ENCODE data around the gene HELZ. TPM values are rescaled to one million over a fixed set of nuclear protein-coding genes. Genes with fewer than 3 reads are reported as not detected.

Gene HELZ
- total RNA-seq, 1 experiment from 2014 or later: 40.5 TPM

- ATAC-seq (no peak), DNase-seq (ENCODE audit: low read depth, low spot score) (no peak)
- no peaks in the 10 kb centered on the region for H3K9me2 ChIP-seq (ENCODE audit: insufficient read depth)
- BruUV-seq (replicated peaks): no TSS peak
- H3K27ac ChIP-seq (ENCODE audit: low read depth, low read length): no peak overlapping the region
- H3K4me3 ChIP-seq (replicated peaks in 1 of 2; ENCODE audit: low read depth in 1 of 2, low read length in 2 of 2): no peak overlapping the region
- H3K9me3 ChIP-seq (ENCODE audit: control insufficient read depth in 1 of 2, insufficient read depth in 1 of 2, low read depth in 1 of 2, low read length in 2 of 2): no peaks in the 10 kb centered on the region
- intact Hi-C loops (cut with micrococcal nuclease): no loop called here
- peaks cover 5 to 10% of the 10 kb centered on the region in 2 experiments; a peak in 3 of 4 replicates for H3K36me3 ChIP-seq (ENCODE audit: control insufficient read depth in 1 of 2, insufficient read depth in 2 of 2, low read length in 2 of 2)
- no peak overlapping the region for H3K9ac ChIP-seq (ENCODE audit: low read length)
- ChIA-PET CTCF (interaction anchor here (1.4 kb wide), 1 partner anchor 18 kb away, joined by 3 read pairs; no protein-coding TSS in a partner anchor), RAD21 (ENCODE audit: low non-redundant PET in 1 of 2, low total read pairs in 2 of 2, uncharacterized antibody in 2 of 2, unreplicated experiment in 2 of 2) (no interaction called here), POLR2A (no interaction called here)
- no peaks in the 10 kb centered on the region for H3K4me1 ChIP-seq (ENCODE audit: control insufficient read depth in 1 of 2, insufficient read depth in 2 of 2, low read length in 2 of 2)
- TF ChIP-seq TCF7L2 (IDR thresholded peaks at IDR 0.05; ENCODE audit: borderline replicate concordance, extremely low read depth, insufficient read depth, insufficient read length) (no peak), RAD21 (IDR thresholded peaks at IDR 0.05; ENCODE audit: low read depth) (no peak), EZH2 (IDR thresholded peaks at IDR 0.05) (no peak), CEBPB (IDR thresholded peaks at IDR 0.05; ENCODE audit: low read depth) (no peak), SIN3A (IDR thresholded peaks at IDR 0.05; ENCODE audit: low read depth) (no peak), SRF (IDR thresholded peaks at IDR 0.05; ENCODE audit: low read depth) (no peak), MAX (IDR thresholded peaks at IDR 0.05) (no peak), YY1 (IDR thresholded peaks at IDR 0.05; ENCODE audit: extremely low read depth, insufficient replicate concordance, low read depth, low read length) (no peak), EZH2phosphoT487 (IDR thresholded peaks at IDR 0.05; ENCODE audit: borderline replicate concordance) (no peak), JUND (IDR thresholded peaks at IDR 0.05) (no peak), POLR2A (IDR thresholded peaks at IDR 0.05; ENCODE audit: borderline replicate concordance, extremely low read depth, insufficient read depth, insufficient read length) (no peak), FOSL1 (IDR thresholded peaks at IDR 0.05; ENCODE audit: low read depth) (no peak), ZNF274 (IDR thresholded peaks at IDR 0.05; ENCODE audit: low read depth, low read length) (no peak)
- TF ChIP-seq, protein P1, sequence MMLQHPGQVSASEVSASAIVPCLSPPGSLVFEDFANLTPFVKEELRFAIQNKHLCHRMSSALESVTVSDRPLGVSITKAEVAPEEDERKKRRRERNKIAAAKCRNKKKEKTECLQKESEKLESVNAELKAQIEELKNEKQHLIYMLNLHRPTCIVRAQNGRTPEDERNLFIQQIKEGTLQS (IDR thresholded peaks at IDR 0.05): no peak
- TF ChIP-seq, protein P2, sequence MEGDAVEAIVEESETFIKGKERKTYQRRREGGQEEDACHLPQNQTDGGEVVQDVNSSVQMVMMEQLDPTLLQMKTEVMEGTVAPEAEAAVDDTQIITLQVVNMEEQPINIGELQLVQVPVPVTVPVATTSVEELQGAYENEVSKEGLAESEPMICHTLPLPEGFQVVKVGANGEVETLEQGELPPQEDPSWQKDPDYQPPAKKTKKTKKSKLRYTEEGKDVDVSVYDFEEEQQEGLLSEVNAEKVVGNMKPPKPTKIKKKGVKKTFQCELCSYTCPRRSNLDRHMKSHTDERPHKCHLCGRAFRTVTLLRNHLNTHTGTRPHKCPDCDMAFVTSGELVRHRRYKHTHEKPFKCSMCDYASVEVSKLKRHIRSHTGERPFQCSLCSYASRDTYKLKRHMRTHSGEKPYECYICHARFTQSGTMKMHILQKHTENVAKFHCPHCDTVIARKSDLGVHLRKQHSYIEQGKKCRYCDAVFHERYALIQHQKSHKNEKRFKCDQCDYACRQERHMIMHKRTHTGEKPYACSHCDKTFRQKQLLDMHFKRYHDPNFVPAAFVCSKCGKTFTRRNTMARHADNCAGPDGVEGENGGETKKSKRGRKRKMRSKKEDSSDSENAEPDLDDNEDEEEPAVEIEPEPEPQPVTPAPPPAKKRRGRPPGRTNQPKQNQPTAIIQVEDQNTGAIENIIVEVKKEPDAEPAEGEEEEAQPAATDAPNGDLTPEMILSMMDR (IDR thresholded peaks at IDR 0.05 in 2 of 3, conservative IDR thresholded peaks at IDR 0.05 in 1 of 3; ENCODE audit: borderline replicate concordance in 1 of 3, insufficient read depth in 1 of 3, low read depth in 2 of 3, low read length in 2 of 3): no peak
- TF ChIP-seq, protein P3, sequence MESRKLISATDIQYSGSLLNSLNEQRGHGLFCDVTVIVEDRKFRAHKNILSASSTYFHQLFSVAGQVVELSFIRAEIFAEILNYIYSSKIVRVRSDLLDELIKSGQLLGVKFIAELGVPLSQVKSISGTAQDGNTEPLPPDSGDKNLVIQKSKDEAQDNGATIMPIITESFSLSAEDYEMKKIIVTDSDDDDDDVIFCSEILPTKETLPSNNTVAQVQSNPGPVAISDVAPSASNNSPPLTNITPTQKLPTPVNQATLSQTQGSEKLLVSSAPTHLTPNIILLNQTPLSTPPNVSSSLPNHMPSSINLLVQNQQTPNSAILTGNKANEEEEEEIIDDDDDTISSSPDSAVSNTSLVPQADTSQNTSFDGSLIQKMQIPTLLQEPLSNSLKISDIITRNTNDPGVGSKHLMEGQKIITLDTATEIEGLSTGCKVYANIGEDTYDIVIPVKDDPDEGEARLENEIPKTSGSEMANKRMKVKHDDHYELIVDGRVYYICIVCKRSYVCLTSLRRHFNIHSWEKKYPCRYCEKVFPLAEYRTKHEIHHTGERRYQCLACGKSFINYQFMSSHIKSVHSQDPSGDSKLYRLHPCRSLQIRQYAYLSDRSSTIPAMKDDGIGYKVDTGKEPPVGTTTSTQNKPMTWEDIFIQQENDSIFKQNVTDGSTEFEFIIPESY (IDR thresholded peaks at IDR 0.05; ENCODE audit: extremely low read depth, insufficient replicate concordance, low read length): no peak
- TF ChIP-seq, protein P4, sequence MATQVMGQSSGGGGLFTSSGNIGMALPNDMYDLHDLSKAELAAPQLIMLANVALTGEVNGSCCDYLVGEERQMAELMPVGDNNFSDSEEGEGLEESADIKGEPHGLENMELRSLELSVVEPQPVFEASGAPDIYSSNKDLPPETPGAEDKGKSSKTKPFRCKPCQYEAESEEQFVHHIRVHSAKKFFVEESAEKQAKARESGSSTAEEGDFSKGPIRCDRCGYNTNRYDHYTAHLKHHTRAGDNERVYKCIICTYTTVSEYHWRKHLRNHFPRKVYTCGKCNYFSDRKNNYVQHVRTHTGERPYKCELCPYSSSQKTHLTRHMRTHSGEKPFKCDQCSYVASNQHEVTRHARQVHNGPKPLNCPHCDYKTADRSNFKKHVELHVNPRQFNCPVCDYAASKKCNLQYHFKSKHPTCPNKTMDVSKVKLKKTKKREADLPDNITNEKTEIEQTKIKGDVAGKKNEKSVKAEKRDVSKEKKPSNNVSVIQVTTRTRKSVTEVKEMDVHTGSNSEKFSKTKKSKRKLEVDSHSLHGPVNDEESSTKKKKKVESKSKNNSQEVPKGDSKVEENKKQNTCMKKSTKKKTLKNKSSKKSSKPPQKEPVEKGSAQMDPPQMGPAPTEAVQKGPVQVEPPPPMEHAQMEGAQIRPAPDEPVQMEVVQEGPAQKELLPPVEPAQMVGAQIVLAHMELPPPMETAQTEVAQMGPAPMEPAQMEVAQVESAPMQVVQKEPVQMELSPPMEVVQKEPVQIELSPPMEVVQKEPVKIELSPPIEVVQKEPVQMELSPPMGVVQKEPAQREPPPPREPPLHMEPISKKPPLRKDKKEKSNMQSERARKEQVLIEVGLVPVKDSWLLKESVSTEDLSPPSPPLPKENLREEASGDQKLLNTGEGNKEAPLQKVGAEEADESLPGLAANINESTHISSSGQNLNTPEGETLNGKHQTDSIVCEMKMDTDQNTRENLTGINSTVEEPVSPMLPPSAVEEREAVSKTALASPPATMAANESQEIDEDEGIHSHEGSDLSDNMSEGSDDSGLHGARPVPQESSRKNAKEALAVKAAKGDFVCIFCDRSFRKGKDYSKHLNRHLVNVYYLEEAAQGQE (IDR thresholded peaks at IDR 0.05; ENCODE audit: low read depth): no peak
- no peak overlapping the region for H3K4me2 ChIP-seq (ENCODE audit: low read length)
- no peaks in the 10 kb centered on the region for H3K27me3 ChIP-seq (ENCODE audit: insufficient read depth, low read length)
- no peak overlapping the region for H2AFZ ChIP-seq (ENCODE audit: low read depth, low read length, poor library complexity, severe bottlenecking)
- no peaks in the 10 kb centered on the region for H4K20me1 ChIP-seq (ENCODE audit: insufficient read depth)
- H3K79me2 ChIP-seq (ENCODE audit: insufficient read depth, low read length): no peaks in the 10 kb centered on the region
Measured at GRCh38 chr17:67203818-67204217, 41.2 kb downstream of the HELZ start.
